Spleen (tissue), 11 donors: ENCODE measurements around the gene GMFB. TPM values are rescaled to one million over a fixed set of nuclear protein-coding genes. Genes with fewer than 3 reads are reported as not detected.
"Not testable (repeated sequence)": the region's sequence is repeated elsewhere in the genome, so short reads cannot be mapped to it uniquely, and the experiment has no call there.

Experiments used
- DNase-seq: peaks from one replicate; pipeline ENCODE4 v3.0.0-alpha.2; 2020
- H3K27ac ChIP-seq, 8 donors: fragments of 200-600 bp; sonication (generic) in 7 of 8; 1 replicate in 4 of 8; 2 replicates in 4 of 8; pipeline versions ENCODE4 v1.5.0 to v1.8.0; 2016 to 2021; ENCODE audit warnings: inconsistent platforms in 4 of 8, mild to moderate bottlenecking in 4 of 8, moderate library complexity in 1 of 8
- H3K27me3 ChIP-seq, 7 donors: fragments of 200-600 bp; sonication (generic) in 6 of 7; replicated peaks in 1 of 7; 1 replicate in 4 of 7; 2 replicates in 3 of 7; pipeline versions ENCODE4 v1.5.0 to v1.8.0; 2016 to 2021; ENCODE audit warnings: inconsistent platforms in 3 of 7, mild to moderate bottlenecking in 1 of 7
- H3K36me3 ChIP-seq, 6 donors: fragments of 200-600 bp; sonication (generic) in 5 of 6; 1 replicate in 4 of 6; 2 replicates in 2 of 6; pipeline versions ENCODE4 v1.5.0 to v1.8.0; 2016 to 2021; ENCODE audit warnings: inconsistent platforms in 2 of 6
- H3K4me1 ChIP-seq, 6 donors: fragments of 200-600 bp; sonication (generic) in 5 of 6; 1 replicate in 3 of 6; 2 replicates in 3 of 6; pipeline versions ENCODE4 v1.5.0 to v1.8.0; 2016 to 2021; ENCODE audit warnings: inconsistent platforms in 3 of 6
- H3K4me3 ChIP-seq, 8 donors: fragments of 200-600 bp; sonication (generic) in 7 of 8; 1 replicate in 4 of 8; 2 replicates in 4 of 8; pipeline versions ENCODE4 v1.5.0 to v1.8.0; 2016 to 2021; ENCODE audit warnings: inconsistent platforms in 4 of 8, mild to moderate bottlenecking in 4 of 8, moderate library complexity in 2 of 8
- H3K9me3 ChIP-seq, 8 donors: fragments of 200-600 bp; sonication (generic) in 7 of 8; 1 replicate in 4 of 8; 2 replicates in 4 of 8; pipeline versions ENCODE4 v1.5.0 to v1.8.0; 2016 to 2021; ENCODE audit warnings: inconsistent platforms in 4 of 8
- CTCF ChIP-seq, 11 experiments: fragments of 200-600 bp in 7 of 11; fragments of 450-650 bp in 4 of 11; sonication (generic) in 4 of 11; IDR thresholded peaks in 8 of 11; conservative IDR thresholded peaks in 3 of 11; 1 replicate in 7 of 11; 2 replicates in 4 of 11; pipeline versions ENCODE4 v1.4.0 to v1.8.0; 2016 to 2021; ENCODE audit warnings: antibody characterized with exemption in 11 of 11, inconsistent platforms in 4 of 11, mild to moderate bottlenecking in 1 of 11
- POLR2A ChIP-seq, 3 donors: fragments of 450-650 bp; IDR thresholded peaks; one replicate each; pipeline ENCODE4 v1.5.1; 2017; ENCODE audit warnings: antibody characterized with exemption in 3 of 3, mild to moderate bottlenecking in 1 of 3
- POLR2AphosphoS5 ChIP-seq, 3 donors: sonication (generic); formaldehyde crosslinking; IDR thresholded peaks; one replicate each; pipeline ENCODE4 v1.5.1; 2017; ENCODE audit warnings: antibody characterized with exemption in 3 of 3
- WGBS, 5 donors: extraction: QIAGEN DNeasy Blood & Tissue Kit in 3 of 5; methylation state at CpG; one replicate each; pipeline versions ENCODE4 v1.1.5 to v1.1.7; 2013 to 2018; 5-methylcytosine and 5-hydroxymethylcytosine counted together
- intact Hi-C: fragments of 100-400 bp; cut with DNase I; formaldehyde crosslinking; loops from one replicate; pipeline ENCODE4 v1.15.0; 2023; ENCODE audit warnings: low total_unique reads
- polyA plus RNA-seq, 3 donors: library from polyadenylated mRNA; stranded (reverse); fragments of 200-250 nt; gene quantifications; one replicate each; pipeline ENCODE4 v1.2.1, GENCODE V29; 2013
- total RNA-seq, 7 donors: library from RNA; depleted of rRNA in 3 of 7; stranded (reverse); fragments of >200 nt in 3 of 7; fragmentation: NEBNext Ultra II Directional in 4 of 7; extraction: Animal tissue kit (Norgen Biotek cat#: 25700) in 4 of 7; gene quantifications; one replicate each; pipeline versions ENCODE4 v1.1.0 to v1.2.1, GENCODE V29; 2016 to 2021
- donor health status: healthy with polysubstance abuse.
- donor health status: DM: no; HTN: no; CAD: no; lungs with moderate emphysema.
- donor health status: DM: no; HTN: no; CAD: no.
- donor health status: Bipolar disorder and iron deficiency.
- donor health status: healthy.
- donor health status: DM: no; HTN: no; CAD: no.
- donor health status: DM: yes; HTN: yes; CAD: no.

The GMFB gene
- total and polyA plus RNA-seq, 10 donors = 10.3 to 54.6 (median 34.9) TPM

- Histone ChIP-seq H3K27ac (no peak overlapping the region), H3K27me3 (no peaks in the 10 kb centered on the region), H3K4me1 (no peaks in the 10 kb centered on the region), H3K36me3 (peaks cover 0 to 16% (median 0%) of the 10 kb centered on the region in 6 donors), H3K9me3 (peaks cover 0 to 20% (median 14%) of the 10 kb centered on the region in 8 donors), H3K4me3 (no peak overlapping the region)
- TF ChIP-seq POLR2A (IDR thresholded peaks at IDR 0.05) (no peak), CTCF (IDR thresholded peaks at IDR 0.05 in 8 of 11, conservative IDR thresholded peaks at IDR 0.05 in 3 of 11) (no peak), POLR2AphosphoS5 (IDR thresholded peaks at IDR 0.05) (no peak)
- intact Hi-C loops = no loop called here
- no peak for DNase-seq
Measured at GRCh38 chr14:54467280-54467679, 21.5 kb downstream of the GMFB start.

DNA sequence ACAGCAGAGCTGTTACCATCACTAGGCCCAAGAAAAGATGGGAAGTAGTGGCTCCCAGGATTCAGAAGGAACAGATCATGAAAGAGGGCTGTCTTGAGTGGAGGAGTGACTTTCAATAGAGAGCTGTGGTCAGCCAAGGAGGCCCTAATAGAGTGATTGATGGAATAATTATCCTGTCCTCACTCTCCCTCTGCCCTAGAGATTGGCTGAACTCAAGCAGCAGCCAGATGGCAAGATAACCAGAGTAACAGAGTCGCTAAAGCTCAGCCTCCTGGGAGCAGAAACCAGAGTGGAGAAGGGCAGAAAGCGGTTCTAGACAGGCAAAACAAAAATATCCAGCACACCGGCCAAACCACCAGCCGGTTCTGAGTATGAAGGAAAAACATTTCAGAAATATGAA lies 23.1 kb downstream of the GMFB start:
- intact Hi-C loops = no loop called here
- 73 to 86% (median 79%) methylated on average over 4 of the region's 4 CpGs for WGBS, 5 donors
- no peak for TF ChIP-seq POLR2A (IDR thresholded peaks at IDR 0.05)
- TF ChIP-seq CTCF (IDR thresholded peaks at IDR 0.05 in 8 of 11, conservative IDR thresholded peaks at IDR 0.05 in 3 of 11) = no peak
- no peak for TF ChIP-seq POLR2AphosphoS5 (IDR thresholded peaks at IDR 0.05)
- H3K27ac ChIP-seq = no peak overlapping the region
- DNase-seq = no peak
- H3K4me1 ChIP-seq = no peaks in the 10 kb centered on the region
- H3K36me3 ChIP-seq = peaks cover 0 to under 1% (median 0%) of the 10 kb centered on the region in 6 donors
- no peak overlapping the region for H3K4me3 ChIP-seq
- H3K27me3 ChIP-seq = no peaks in the 10 kb centered on the region
- H3K9me3 ChIP-seq = peaks cover 0 to 20% (median 14%) of the 10 kb centered on the region in 8 donors

DNA sequence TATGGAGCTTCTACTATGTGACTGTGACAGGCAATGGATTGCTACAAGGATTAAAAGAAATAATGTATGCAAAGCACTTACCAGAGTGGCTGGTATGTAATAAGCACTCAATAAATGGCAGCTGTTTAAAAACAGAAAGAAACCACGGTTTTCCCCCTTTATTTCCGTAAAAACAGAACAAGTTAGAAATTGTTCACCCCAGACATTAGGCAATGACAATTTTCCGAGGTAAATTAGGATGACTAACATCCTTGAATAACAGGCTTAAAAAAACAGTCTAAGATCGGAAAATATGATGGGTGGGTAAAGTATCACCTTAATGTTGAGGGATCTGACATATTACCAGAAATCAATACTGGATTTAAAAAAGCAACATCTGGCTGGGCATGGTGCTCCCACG lies 26.7 kb downstream of the GMFB start:
- no peak overlapping the region for H3K4me3 ChIP-seq
- no peaks in the 10 kb centered on the region for H3K27me3 ChIP-seq
- 70 to 90% (median 75%) methylated on average over 5 of the region's 5 CpGs for WGBS, 5 donors
- no peaks in the 10 kb centered on the region for H3K36me3 ChIP-seq
- no peaks in the 10 kb centered on the region for H3K4me1 ChIP-seq
- H3K27ac ChIP-seq = no peak overlapping the region
- no peak for DNase-seq
- peaks cover 0 to 19% (median 10%) of the 10 kb centered on the region in 8 donors for H3K9me3 ChIP-seq
- no peak for TF ChIP-seq CTCF (IDR thresholded peaks at IDR 0.05 in 8 of 11, conservative IDR thresholded peaks at IDR 0.05 in 3 of 11)
- no peak for TF ChIP-seq POLR2A (IDR thresholded peaks at IDR 0.05)
- no peak for TF ChIP-seq POLR2AphosphoS5 (IDR thresholded peaks at IDR 0.05)
- intact Hi-C loops = no loop called here

GRCh38 chr14:54459106-54459505 lies 29.7 kb downstream of the GMFB start:
- Histone ChIP-seq H3K36me3 (no peaks in the 10 kb centered on the region), H3K27ac (no peak overlapping the region), H3K4me3 (no peak overlapping the region), H3K27me3 (no peaks in the 10 kb centered on the region), H3K4me1 (no peaks in the 10 kb centered on the region), H3K9me3 (peaks cover 0 to 16% (median 6%) of the 10 kb centered on the region in 8 donors)
- intact Hi-C loops = no loop called here
- WGBS, 5 donors = 68 to 92% (median 89%) methylated on average over 3 of the region's 3 CpGs
- TF ChIP-seq CTCF (IDR thresholded peaks at IDR 0.05 in 8 of 11, conservative IDR thresholded peaks at IDR 0.05 in 3 of 11) (no peak), POLR2AphosphoS5 (IDR thresholded peaks at IDR 0.05) (no peak), POLR2A (IDR thresholded peaks at IDR 0.05) (no peak)
- DNase-seq = no peak

DNA sequence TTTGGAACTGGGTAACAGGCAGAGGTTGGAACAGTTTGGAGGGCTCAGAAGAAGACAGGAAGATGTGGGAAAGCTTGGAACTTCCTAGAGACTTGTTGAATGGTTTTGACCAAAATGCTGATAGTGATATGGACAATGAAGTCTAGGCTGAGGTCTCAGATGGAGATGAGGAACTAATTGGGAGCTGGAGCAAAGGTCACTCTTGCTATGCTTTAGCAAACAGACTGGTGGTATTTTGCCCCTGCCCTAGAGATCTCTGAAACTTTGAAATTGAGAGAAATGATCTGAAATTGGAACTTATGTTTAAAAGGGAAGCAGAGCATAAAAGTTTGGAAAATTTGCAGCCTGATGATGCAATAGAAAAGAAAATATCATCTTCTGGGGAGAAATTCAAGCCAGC lies 30.2 kb downstream of the GMFB start:
- H3K4me3 ChIP-seq, intact Hi-C loops, H3K36me3 ChIP-seq, H3K27me3 ChIP-seq, H3K4me1 ChIP-seq, H3K27ac ChIP-seq, DNase-seq: not testable (repeated sequence)
- H3K9me3 ChIP-seq = peaks cover 0 to 16% (median 6%) of the 10 kb centered on the region in 8 donors
